Mucosa of gallbladder (tissue), 1 donor: Measurements from ENCODE around the gene SPDYA. TPM values are rescaled to one million over a fixed set of nuclear protein-coding genes. Genes with fewer than 3 reads are reported as not detected.
A peak's percentile ranks its signal among the peaks of the same experiment; 100 is the strongest.

Experiments used
- DNase-seq: peaks from one replicate; pipeline ENCODE4 v3.0.0-alpha.2; 2020; ENCODE audit warnings: low spot score
- total RNA-seq: library from RNA; stranded (reverse); gene quantifications from one replicate; pipeline ENCODE4 v1.2.1, GENCODE V29; 2021
- donor health status: DM: no; HTN: no; CAD: no.

SPDYA gene
- total RNA-seq, 1 donor from 2014 or later = 0.89 TPM

DNA sequence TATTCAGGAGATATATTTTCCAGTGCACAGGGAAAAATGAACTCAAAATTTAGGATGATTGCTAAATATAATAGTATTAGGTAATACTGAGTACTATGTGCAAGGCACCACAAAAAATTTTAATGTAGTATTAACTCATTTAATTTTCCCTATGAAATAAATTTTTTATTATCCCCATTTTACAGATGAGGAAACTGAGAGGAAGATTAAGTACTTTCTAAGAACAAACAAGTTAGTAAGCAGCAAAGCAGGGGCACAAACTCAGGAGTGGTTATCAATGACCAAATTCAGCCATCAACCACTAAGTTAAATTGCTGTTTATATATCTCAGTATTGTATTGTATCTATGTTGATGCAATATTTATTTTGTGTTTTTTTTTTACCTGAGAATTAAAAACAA is 14.2 kb downstream of the SPDYA start:
- no peak for DNase-seq

- no peak for DNase-seq
Observed at GRCh38 chr2:28828382-28828781, 17.7 kb downstream of the SPDYA start.

- DNase-seq = no peak
Observed at GRCh38 chr2:28833740-28834470, 23.3 kb downstream of the SPDYA start.

DNA sequence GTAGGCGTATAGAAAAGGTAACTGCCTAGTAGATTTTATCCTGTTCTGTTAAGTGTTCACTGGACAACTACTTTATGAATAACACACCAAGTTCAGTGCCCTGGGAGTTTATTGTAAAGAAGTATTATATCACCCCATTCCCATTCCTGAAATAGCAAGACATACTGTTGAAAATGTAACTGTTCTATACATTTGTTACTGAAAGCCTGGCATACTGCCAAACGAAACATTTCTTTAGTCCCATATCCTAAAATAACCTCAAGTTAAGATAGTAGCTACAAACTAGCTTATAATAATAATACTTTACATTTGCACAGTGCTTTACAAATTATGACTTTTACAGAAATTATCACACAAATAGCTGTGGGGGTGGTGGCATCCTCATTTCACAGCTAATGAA is 25.1 kb downstream of the SPDYA start:
- DNase-seq = no peak

DNA sequence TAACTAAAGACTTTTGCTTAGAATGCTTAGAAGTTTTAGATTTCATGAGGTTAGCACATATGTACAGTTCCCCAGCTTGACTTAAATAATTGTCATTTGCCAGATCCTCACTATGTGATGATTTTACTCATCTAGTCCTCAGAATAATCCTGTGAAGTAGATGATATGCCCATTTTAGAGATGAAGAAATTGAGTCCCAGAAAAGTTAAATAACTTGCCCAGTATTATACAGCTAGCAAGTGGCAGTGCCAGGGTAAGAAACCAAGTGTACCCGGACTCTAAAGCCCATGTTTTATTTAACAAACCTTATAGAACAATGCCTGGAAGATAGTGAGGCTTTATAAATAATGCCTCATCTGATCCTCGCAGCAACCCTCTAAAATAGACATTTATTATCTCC is 28.3 kb downstream of the SPDYA start:
- DNase-seq = no peak

DNA sequence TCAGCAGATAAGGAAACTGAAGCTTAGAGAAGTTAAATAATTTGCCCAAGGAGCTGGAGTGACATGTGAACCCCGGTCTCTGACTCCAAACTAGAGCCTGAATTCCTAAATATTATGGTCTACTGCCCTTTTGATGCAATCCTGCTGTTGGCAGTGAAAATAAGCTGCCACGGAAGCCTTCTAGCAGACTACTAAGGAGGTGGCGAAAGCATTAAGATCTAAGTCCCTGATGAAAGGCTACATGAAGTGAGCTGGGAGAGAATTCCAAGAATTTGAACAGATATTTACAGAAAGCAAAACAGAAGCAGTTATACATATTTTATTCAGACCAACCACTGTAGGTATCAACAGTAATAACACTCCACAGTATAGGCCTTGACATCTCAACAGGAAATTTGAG is 31.4 kb downstream of the SPDYA start:
- DNase-seq = no peak

GRCh38 chr2:28855193-28855592 is 44.6 kb downstream of the SPDYA start:
- no peak for DNase-seq

- DNase-seq = no peak
Observed at GRCh38 chr2:28855977-28856376, 45.3 kb downstream of the SPDYA start.

DNA sequence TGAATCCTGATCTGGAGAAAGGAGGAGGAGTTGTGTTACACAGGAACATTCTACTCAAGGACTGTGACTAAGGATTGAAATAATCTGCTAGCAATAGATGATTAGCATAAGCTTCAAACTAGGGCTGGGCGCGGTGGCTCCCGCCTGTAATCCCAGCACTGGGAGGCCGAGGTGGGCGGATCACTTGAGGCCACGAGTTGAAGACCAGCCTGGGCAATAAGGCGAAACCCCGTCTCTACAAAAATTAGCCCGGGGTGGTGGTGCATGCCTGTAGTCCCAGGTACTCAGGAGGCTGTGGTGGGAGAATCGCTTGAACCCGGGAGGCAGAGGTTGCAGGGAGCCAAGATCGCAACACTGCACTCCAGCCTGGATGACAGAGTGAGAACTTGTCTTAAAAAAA is 58.0 kb downstream of the SPDYA start:
- DNase-seq = no peak

DNA sequence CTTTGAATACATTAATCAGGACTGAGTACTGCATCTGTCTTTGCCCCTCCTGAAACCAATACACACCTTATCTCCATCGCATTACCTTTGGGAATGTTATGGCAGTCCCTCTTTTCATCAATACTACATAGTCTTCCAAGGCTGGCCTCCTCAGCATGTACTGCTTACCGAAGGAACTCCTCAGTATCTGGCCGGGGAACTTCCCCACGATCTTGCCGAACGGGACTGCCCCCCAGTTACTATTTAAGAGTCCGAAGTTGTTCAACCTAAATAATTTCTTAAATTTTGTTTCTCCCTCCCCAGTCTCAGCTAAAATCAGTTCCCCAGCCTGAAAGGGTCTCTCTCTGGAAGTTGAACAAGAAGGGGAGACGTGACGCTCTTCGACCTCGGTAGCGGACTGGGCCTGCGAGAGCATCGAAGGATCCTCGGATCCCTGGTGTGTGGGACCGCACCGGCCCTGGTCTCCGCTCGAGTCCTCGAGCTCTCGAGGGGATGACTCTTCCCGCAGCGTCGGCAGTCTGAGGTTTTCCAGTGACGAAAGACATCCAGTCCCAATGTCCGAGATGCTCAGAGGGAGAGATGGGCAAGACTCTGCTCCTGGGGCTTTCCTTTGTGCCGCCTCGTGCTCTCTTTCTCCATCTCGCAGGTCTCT is 59.0 kb downstream of the SPDYA start:
- DNase-seq = peak; percentile 11

GRCh38 chr2:28870146-28870891 is 59.7 kb downstream of the SPDYA start, which contains the start of gene TRMT61B:
Gene TRMT61B, minus strand, starts transcription at chr2:28870309. Its CDS starts 32 bp downstream, at chr2:28870277.
- DNase-seq = peak; percentile 97

GRCh38 chr2:28871620-28872019 is 61.0 kb downstream of the SPDYA start:
- DNase-seq = no peak

DNA sequence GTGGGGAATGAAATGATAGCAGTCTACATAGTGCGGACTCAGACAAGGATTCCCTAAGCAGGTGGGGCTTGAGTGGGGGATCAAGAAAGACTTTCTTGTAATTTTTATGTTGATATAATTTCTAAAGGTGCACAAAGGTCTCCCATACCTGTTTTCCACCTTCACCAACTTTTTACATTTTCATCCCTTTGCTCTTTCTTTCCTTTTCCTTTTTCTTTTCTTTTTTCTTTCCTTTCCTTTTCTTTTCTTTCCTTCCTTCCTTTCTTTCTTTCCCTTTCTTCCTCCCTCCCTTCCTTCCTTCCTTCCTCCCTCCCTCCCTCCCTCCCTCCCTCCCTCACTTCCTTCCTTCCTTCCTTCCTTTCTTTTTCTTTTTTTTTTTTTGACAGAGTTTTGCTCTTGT is 69.6 kb downstream of the SPDYA start:
- DNase-seq = no peak

GRCh38 chr2:28893488-28893887 is 82.9 kb downstream of the SPDYA start:
- no peak for DNase-seq

- peak; percentile 98 for DNase-seq
Observed at GRCh38 chr2:28894470-28895188, 84.0 kb downstream of the SPDYA start, which contains the start of gene WDR43. Gene WDR43, plus strand, starts transcription at chr2:28894667. Its CDS starts 32 bp downstream, at chr2:28894699.

GRCh38 chr2:28895189-28895893 is 84.7 kb downstream of the SPDYA start:
- DNase-seq = peak; percentile 17

GRCh38 chr2:28896906-28897305 is 86.3 kb downstream of the SPDYA start:
- no peak for DNase-seq

DNA sequence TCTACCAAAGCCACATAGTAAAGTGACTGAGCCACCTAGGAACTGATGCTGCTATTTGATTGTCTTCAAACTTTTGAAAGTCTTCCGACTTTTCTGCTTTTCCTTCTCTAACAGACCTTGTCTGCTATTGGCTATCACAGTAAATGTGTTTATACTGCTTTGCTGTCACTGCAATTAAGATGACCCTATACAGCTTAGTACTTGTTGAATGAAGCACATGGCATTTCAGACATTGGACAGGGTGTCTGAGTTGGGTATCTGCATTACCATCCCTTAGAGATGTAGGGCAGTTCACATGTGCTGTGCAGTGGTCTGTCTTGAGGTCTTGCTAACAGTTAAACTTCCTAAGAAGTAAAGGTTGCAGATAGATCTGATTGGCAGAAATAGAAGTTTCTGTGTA is 87.4 kb downstream of the SPDYA start:
- no peak for DNase-seq
